ENCODE measurements around the gene BACE2. TPM values are rescaled to one million over a fixed set of nuclear protein-coding genes. Genes with fewer than 3 reads are reported as not detected.

The BACE2 gene
- total and polyA plus RNA-seq, 2 of the 4 experiments (the other 2 are of a cell fraction), result 17.0 to 35.5 TPM

GRCh38 chr21:41201385-41201784 is 33.4 kb downstream of the BACE2 start:
- H4K20me1 ChIP-seq (ENCODE audit: insufficient read depth, low read length), result no peaks in the 10 kb centered on the region; the same call in 1 of the 2 replicates
- ATAC-seq (ENCODE audit: low read depth), result no peak
- no peak overlapping the region for H2AK5ac ChIP-seq (ENCODE audit: low read depth, low read length)
- H3K4ac ChIP-seq (ENCODE audit: low read depth, low read length), result no peak overlapping the region
- no peak overlapping the region for H4K91ac ChIP-seq (ENCODE audit: insufficient read depth, low read depth, low read length)
- H3K56ac ChIP-seq (ENCODE audit: extremely low read depth, insufficient read depth, low read length), result no peak overlapping the region
- intact Hi-C loops (cut with micrococcal nuclease), result no loop called here
- H4K8ac ChIP-seq (ENCODE audit: low read depth in 2 of 2, low read length in 2 of 2), result no peak overlapping the region
- peaks cover 2% of the 10 kb centered on the region; the same call in 1 of the 2 replicates for H3K9me1 ChIP-seq (ENCODE audit: insufficient read depth, low read length)
- no peaks in the 10 kb centered on the region for H3K36me3 ChIP-seq (ENCODE audit: control insufficient read depth, insufficient read depth, low read length)
- no peak for TF ChIP-seq CTCF (conservative IDR thresholded peaks at IDR 0.05; ENCODE audit: low read depth, low read length)
- no peak for TF ChIP-seq RCOR1 (IDR thresholded peaks at IDR 0.05; ENCODE audit: insufficient replicate concordance, low read length)
- TF ChIP-seq POLR2A (IDR thresholded peaks at IDR 0.05; ENCODE audit: low read depth, low read length), result no peak
- TF ChIP-seq CEBPB (IDR thresholded peaks at IDR 0.05; ENCODE audit: low read depth, low read length), result no peak
- TF ChIP-seq MAFK (IDR thresholded peaks at IDR 0.05; ENCODE audit: low read depth, low read length), result no peak
- no peak for TF ChIP-seq FOS (IDR thresholded peaks at IDR 0.05; ENCODE audit: low read depth, low read length)
- no peak for TF ChIP-seq USF2 (IDR thresholded peaks at IDR 0.05; ENCODE audit: low read depth, low read length)
- TF ChIP-seq ELK1 (IDR thresholded peaks at IDR 0.05; ENCODE audit: borderline replicate concordance, low read depth, low read length), result no peak
- TF ChIP-seq BHLHE40 (IDR thresholded peaks at IDR 0.05; ENCODE audit: low read depth, low read length), result no peak
- no peak for TF ChIP-seq RAD21 (IDR thresholded peaks at IDR 0.05; ENCODE audit: low read length)
- no TSS peak for BruUV-seq (replicated peaks)
- no peak overlapping the region for H2AK9ac ChIP-seq (replicated peaks; ENCODE audit: low read depth, low read length, poor library complexity)
- H2BK120ac ChIP-seq (ENCODE audit: low read depth, low read length), result no peak overlapping the region
- H3K9ac ChIP-seq (ENCODE audit: low read depth, low read length), result no peak overlapping the region
- H3K14ac ChIP-seq (replicated peaks; ENCODE audit: low read depth, low read length), result no peak overlapping the region
- H3K79me1 ChIP-seq (ENCODE audit: low read depth in 1 of 2, low read length in 2 of 2), result no peaks in the 10 kb centered on the region; a peak in 2 of 4 replicates
- dilution Hi-C loops (cut with HindIII; ENCODE audit: low sequenced_read_pairs, unreplicated experiment), result no loop called here
- no peak overlapping the region for H3K4me3 ChIP-seq (ENCODE audit: insufficient read depth, low read depth, low read length)
- 82% methylated on average over 2 of the region's 5 CpGs; no CpG with 5 or more reads in 1 of the 2 experiments for WGBS, 2 experiments (ENCODE audit: extremely low coverage in 2 of 2, insufficient read length in 1 of 2)
- H2BK5ac ChIP-seq (ENCODE audit: low read depth, low read length, poor library complexity, severe bottlenecking), result no peak overlapping the region
- H2AFZ ChIP-seq (replicated peaks; ENCODE audit: low read length, poor library complexity), result no peak overlapping the region
- H3K27ac ChIP-seq (ENCODE audit: insufficient read depth, low read length), result no peak overlapping the region
- H3K4me2 ChIP-seq (ENCODE audit: low read depth, low read length), result no peak overlapping the region
- no peak overlapping the region for H2BK20ac ChIP-seq (ENCODE audit: low read depth, low read length)
- 0 out of 2 replicates have a peak, but pooled peaks cover 1% of the 10 kb centered on the region for H3K4me1 ChIP-seq (ENCODE audit: control insufficient read depth, insufficient read depth, low read length)
- no peak overlapping the region for H2BK15ac ChIP-seq (ENCODE audit: low read depth, low read length)
- H4K5ac ChIP-seq (ENCODE audit: low read depth, low read length), result no peak overlapping the region
- in situ Hi-C loops (cut with MboI; ENCODE audit: low sequenced_read_pairs), result no loop called here
- 0 out of 2 replicates have a peak, but pooled peaks cover 2% of the 10 kb centered on the region for H3K9me3 ChIP-seq (ENCODE audit: control insufficient read depth, insufficient read depth, low read length)
- ChIA-PET POLR2A (ENCODE audit: unreplicated experiment) (no interaction called here), CTCF (no interaction called here)
- H3K27me3 ChIP-seq (ENCODE audit: control insufficient read depth, insufficient read depth, low read length), result no peaks in the 10 kb centered on the region
- H3K23ac ChIP-seq (ENCODE audit: low read depth, low read length), result no peak overlapping the region
- H3K18ac ChIP-seq (ENCODE audit: low read depth, low read length), result no peak overlapping the region
- DNase-seq, result no peak

Data from IMR-90 (cell line).